ENCODE results near the gene MCEMP1. TPM values are rescaled to one million over a fixed set of nuclear protein-coding genes. Genes with fewer than 3 reads are reported as not detected.

MCEMP1 gene
- polyA plus RNA-seq, 1 donor from 2014 or later: 0.73 TPM

- H3K27me3 Mint-ChIP-seq: peaks cover 50% of the 10 kb centered on the region
- no peak overlapping the region for H3K27ac Mint-ChIP-seq
- peaks cover 15 to 26% (median 25%) of the 10 kb centered on the region in 3 donors for H3K4me1 Mint-ChIP-seq
- peaks cover 0 to 4% (median 0%) of the 10 kb centered on the region in 3 donors for H3K9me3 Mint-ChIP-seq
- H3K4me3 Mint-ChIP-seq: no peak overlapping the region
- no peaks in the 10 kb centered on the region for H3K36me3 Mint-ChIP-seq
Observed at GRCh38 chr19:7674010-7675005, 2.6 kb upstream of the MCEMP1 start.

- H3K4me1 Mint-ChIP-seq: peaks cover 15 to 29% (median 27%) of the 10 kb centered on the region in 3 donors
- H3K27ac Mint-ChIP-seq: peak overlapping the region in 2 of 3 donors; percentile 69 to 88
- H3K9me3 Mint-ChIP-seq: peaks cover 0 to 4% (median 0%) of the 10 kb centered on the region in 3 donors
- H3K36me3 Mint-ChIP-seq: no peaks in the 10 kb centered on the region
- H3K27me3 Mint-ChIP-seq: peaks cover 37% of the 10 kb centered on the region
- H3K4me3 Mint-ChIP-seq: peak overlapping the region; percentile 22 to 88 (median 56)
Observed at GRCh38 chr19:7676376-7676775, 514 bp upstream of the MCEMP1 start.

- peaks cover 0 to 2% (median 0%) of the 10 kb centered on the region in 3 donors for H3K9me3 Mint-ChIP-seq
- peak overlapping the region in 1 of 3 donors; percentile 22 for H3K27ac Mint-ChIP-seq
- H3K27me3 Mint-ChIP-seq: peaks cover 25% of the 10 kb centered on the region
- peaks cover 6% of the 10 kb centered on the region for H3K36me3 Mint-ChIP-seq
- H3K4me3 Mint-ChIP-seq: peak overlapping the region in 3 of 4 donors; percentile 31 to 82 (median 52)
- H3K4me1 Mint-ChIP-seq: peaks cover 15 to 32% (median 32%) of the 10 kb centered on the region in 3 donors
Observed at GRCh38 chr19:7677669-7678311, 900 bp downstream of the MCEMP1 start.

- peaks cover 6% of the 10 kb centered on the region for H3K36me3 Mint-ChIP-seq
- H3K27me3 Mint-ChIP-seq: peaks cover 22% of the 10 kb centered on the region
- peak overlapping the region; percentile 37 to 86 (median 79) for H3K4me3 Mint-ChIP-seq
- peaks cover 13 to 32% (median 32%) of the 10 kb centered on the region in 3 donors for H3K4me1 Mint-ChIP-seq
- H3K9me3 Mint-ChIP-seq: peaks cover 0 to 2% (median 0%) of the 10 kb centered on the region in 3 donors
- peak overlapping the region; percentile 65 to 94 (median 84) for H3K27ac Mint-ChIP-seq
Observed at GRCh38 chr19:7678971-7679751, 2.3 kb downstream of the MCEMP1 start.

GRCh38 chr19:7679771-7680605 lies 3.1 kb downstream of the MCEMP1 start:
- Mint-ChIP-seq H3K27ac (peak overlapping the region; percentile 65 to 94 (median 84)), H3K36me3 (peaks cover 6% of the 10 kb centered on the region), H3K4me1 (peaks cover 9 to 32% (median 30%) of the 10 kb centered on the region in 3 donors), H3K27me3 (peaks cover 22% of the 10 kb centered on the region), H3K4me3 (peak overlapping the region; percentile 37 to 86 (median 79)), H3K9me3 (no peaks in the 10 kb centered on the region)

GRCh38 chr19:7680606-7681339 lies 3.9 kb downstream of the MCEMP1 start, which contains the start of gene TRAPPC5:
Gene TRAPPC5, plus strand, starts transcription at chr19:7680833. Its CDS starts 1,421 bp downstream, at chr19:7682254.
- H3K4me1 Mint-ChIP-seq: peaks cover 8 to 35% (median 34%) of the 10 kb centered on the region in 3 donors
- no peaks in the 10 kb centered on the region for H3K9me3 Mint-ChIP-seq
- peaks cover 8% of the 10 kb centered on the region for H3K36me3 Mint-ChIP-seq
- peaks cover 20% of the 10 kb centered on the region for H3K27me3 Mint-ChIP-seq
- peak within 1 kb of the TSS; percentile 81 to 94 (median 84) for H3K27ac Mint-ChIP-seq
- H3K4me3 Mint-ChIP-seq: peak within 1 kb of the TSS; percentile 71 to 96 (median 89)

GRCh38 chr19:7681340-7682174 lies 4.7 kb downstream of the MCEMP1 start:
- Mint-ChIP-seq H3K4me3 (peak overlapping the region; percentile 71 to 96 (median 89)), H3K9me3 (no peaks in the 10 kb centered on the region), H3K27ac (peak overlapping the region; percentile 81 to 88 (median 84)), H3K4me1 (peaks cover 2 to 30% (median 29%) of the 10 kb centered on the region in 3 donors), H3K36me3 (peaks cover 8% of the 10 kb centered on the region), H3K27me3 (peaks cover 13% of the 10 kb centered on the region)

- Mint-ChIP-seq H3K27me3 (peaks cover 7% of the 10 kb centered on the region), H3K36me3 (peaks cover 8% of the 10 kb centered on the region), H3K4me1 (peaks cover 0 to 27% (median 27%) of the 10 kb centered on the region in 3 donors), H3K9me3 (no peaks in the 10 kb centered on the region), H3K27ac (no peak overlapping the region), H3K4me3 (peak overlapping the region in 3 of 4 donors; percentile 71 to 93 (median 85))
Observed at GRCh38 chr19:7682175-7682855, 5.4 kb downstream of the MCEMP1 start.

GRCh38 chr19:7685546-7686445 lies 8.9 kb downstream of the MCEMP1 start:
- Mint-ChIP-seq H3K9me3 (no peaks in the 10 kb centered on the region), H3K27me3 (no peaks in the 10 kb centered on the region), H3K4me3 (peak overlapping the region in 2 of 4 donors; percentile 71 to 72), H3K36me3 (peaks cover 8% of the 10 kb centered on the region), H3K4me1 (peaks cover 0 to 13% (median 12%) of the 10 kb centered on the region in 3 donors), H3K27ac (peak overlapping the region; percentile 49 to 83 (median 72))

- peak overlapping the region in 2 of 3 donors; percentile 53 to 74 for H3K27ac Mint-ChIP-seq
- peaks cover 0 to 8% (median 8%) of the 10 kb centered on the region in 3 donors for H3K4me1 Mint-ChIP-seq
Observed at GRCh38 chr19:7687177-7687576, 10.3 kb downstream of the MCEMP1 start.

GRCh38 chr19:7689165-7689564 lies 12.3 kb downstream of the MCEMP1 start:
- Mint-ChIP-seq H3K4me1 (peaks cover 2 to 12% (median 9%) of the 10 kb centered on the region in 3 donors), H3K9me3 (no peaks in the 10 kb centered on the region), H3K27ac (no peak overlapping the region), H3K4me3 (no peak overlapping the region), H3K27me3 (no peaks in the 10 kb centered on the region), H3K36me3 (peaks cover 2% of the 10 kb centered on the region)

More at GRCh38 chr19:7687177-7687576, 10.3 kb downstream of the MCEMP1 start:
- no peaks in the 10 kb centered on the region for H3K27me3 Mint-ChIP-seq
- peaks cover 5% of the 10 kb centered on the region for H3K36me3 Mint-ChIP-seq
- H3K4me3 Mint-ChIP-seq: no peak overlapping the region
- H3K9me3 Mint-ChIP-seq: no peaks in the 10 kb centered on the region

Measured in IgD-negative memory B cell (primary cell).